ENCODE data around the gene GADD45G.

GADD45G gene

GRCh38 chr9:89593727-89594427 is 10.9 kb upstream of the GADD45G start:
- peak; percentile 67 for TF ChIP-seq CTCF (IDR thresholded peaks at IDR 0.05)

GRCh38 chr9:89594811-89595550 is 9.8 kb upstream of the GADD45G start:
- no peak for TF ChIP-seq CTCF (IDR thresholded peaks at IDR 0.05)

GRCh38 chr9:89595646-89596045 is 9.2 kb upstream of the GADD45G start:
- TF ChIP-seq CTCF (IDR thresholded peaks at IDR 0.05) = no peak

GRCh38 chr9:89596937-89597555 is 7.8 kb upstream of the GADD45G start:
- TF ChIP-seq CTCF (IDR thresholded peaks at IDR 0.05) = no peak

GRCh38 chr9:89597711-89598362 is 7.0 kb upstream of the GADD45G start:
- peak; percentile 84 for TF ChIP-seq CTCF (IDR thresholded peaks at IDR 0.05)

- peak; percentile 6; the same call in 1 of the 2 replicates for TF ChIP-seq CTCF (IDR thresholded peaks at IDR 0.05)
Observed at GRCh38 chr9:89598363-89598713, 6.5 kb upstream of the GADD45G start.

GRCh38 chr9:89598926-89599325 is 5.9 kb upstream of the GADD45G start:
- no peak for TF ChIP-seq CTCF (IDR thresholded peaks at IDR 0.05)

Measured in LNCAP (cell line).